DND-41 (cell line): ENCODE data around the gene FAM168A.

Source experiments
- ATAC-seq: fragments of 200-7000 bp; cut with Tn5 transposase; 3 replicates; pipeline ENCODE4 v1.9.1; 2021; ENCODE audit warnings: low read depth; ENCODE audit not compliant: insufficient read depth
- DNase-seq: peaks from one replicate; pipeline ENCODE4 v3.0.0-alpha.2; 2020
- H2AFZ ChIP-seq: 2 replicates; pipeline ENCODE4 v1.6.0; 2012; ENCODE audit warnings: low read depth, low read length
- H3K27ac ChIP-seq: 2 replicates; pipeline ENCODE4 v1.5.1; 2012; ENCODE audit warnings: low read length, inconsistent platforms
- H3K27me3 ChIP-seq: fragments of 200-600 bp; sonication (generic); 2 replicates; pipeline ENCODE4 v1.6.0; 2012; ENCODE audit warnings: low read length, mild to moderate bottlenecking, inconsistent platforms; ENCODE audit not compliant: insufficient read depth, poor library complexity
- H3K36me3 ChIP-seq: 2 replicates; pipeline ENCODE4 v1.5.1; 2012; ENCODE audit warnings: low read length, inconsistent platforms; ENCODE audit not compliant: insufficient read depth
- H3K4me1 ChIP-seq: 2 replicates; pipeline ENCODE4 v1.5.1; 2012; ENCODE audit warnings: mild to moderate bottlenecking, low read length; ENCODE audit not compliant: insufficient read depth
- H3K4me2 ChIP-seq: 2 replicates; pipeline ENCODE4 v1.6.0; 2012; ENCODE audit warnings: mild to moderate bottlenecking, moderate library complexity, low read length, inconsistent platforms; ENCODE audit not compliant: insufficient read depth
- H3K4me3 ChIP-seq, 2 experiments: fragments of 200-600 bp in 1 of 2; shearing (Covaris generic) in 1 of 2; 2 replicates each; pipeline ENCODE4 v1.5.1; 2012 to 2016; ENCODE audit warnings: inconsistent platforms in 2 of 2, low read length in 2 of 2, mild to moderate bottlenecking in 2 of 2, low read depth in 1 of 2, moderate library complexity in 1 of 2
- H3K79me2 ChIP-seq: 2 replicates; pipeline ENCODE4 v1.6.0; 2012; ENCODE audit warnings: low read length, inconsistent platforms; ENCODE audit not compliant: insufficient read depth
- H3K9ac ChIP-seq: 2 replicates; pipeline ENCODE4 v1.6.0; 2012; ENCODE audit warnings: low read depth, mild to moderate bottlenecking, inconsistent platforms, low read length, moderate library complexity
- H3K9me3 ChIP-seq: 2 replicates; pipeline ENCODE4 v1.5.1; 2012; ENCODE audit warnings: low read length, moderate library complexity, mild to moderate bottlenecking, inconsistent platforms; ENCODE audit not compliant: insufficient read depth, severe bottlenecking
- H4K20me1 ChIP-seq: 2 replicates; pipeline ENCODE4 v1.6.0; 2012; ENCODE audit warnings: low read length; ENCODE audit not compliant: insufficient read depth
- CTCF ChIP-seq: IDR thresholded peaks from 2 replicates; pipeline ENCODE4 v1.5.1; 2012; ENCODE audit warnings: borderline replicate concordance, low read length, moderate library complexity, mild to moderate bottlenecking; ENCODE audit not compliant: poor library complexity, severe bottlenecking; ENCODE audit errors: extremely low read depth
- EZH2 ChIP-seq: IDR thresholded peaks from 3 replicates; pipeline ENCODE4 v1.6.1; 2012; ENCODE audit warnings: borderline replicate concordance, low read depth, mild to moderate bottlenecking, moderate library complexity, low read length, inconsistent platforms; ENCODE audit not compliant: severe bottlenecking

FAM168A gene

GRCh38 chr11:73388265-73389133 lies 209.4 kb downstream of the FAM168A start:
- Histone ChIP-seq H4K20me1 (peaks cover 91% of the 10 kb centered on the region), H3K79me2 (peaks cover 71% of the 10 kb centered on the region), H3K36me3 (peaks cover 42% of the 10 kb centered on the region), H2AFZ (no peak overlapping the region), H3K9me3 (no peaks in the 10 kb centered on the region), H3K4me2 (no peak overlapping the region), H3K9ac (no peak overlapping the region), H3K27me3 (no peaks in the 10 kb centered on the region), H3K4me3 (no peak overlapping the region), H3K4me1 (peaks cover 27% of the 10 kb centered on the region), H3K27ac (no peak overlapping the region)
- ATAC-seq (no peak), DNase-seq (no peak)
- TF ChIP-seq CTCF: no peak
- no peak for TF ChIP-seq EZH2

GRCh38 chr11:73387594-73388264 lies 210.2 kb downstream of the FAM168A start:
- Histone ChIP-seq H2AFZ (no peak overlapping the region), H3K27ac (0 out of 2 replicates have a peak overlapping the region, but pooled peaks have one; percentile 18), H3K9ac (no peak overlapping the region), H4K20me1 (peaks cover 93% of the 10 kb centered on the region), H3K4me2 (no peak overlapping the region), H3K9me3 (no peaks in the 10 kb centered on the region), H3K4me1 (peaks cover 32% of the 10 kb centered on the region), H3K4me3 (no peak overlapping the region), H3K36me3 (peaks cover 36% of the 10 kb centered on the region), H3K27me3 (no peaks in the 10 kb centered on the region), H3K79me2 (peaks cover 79% of the 10 kb centered on the region)
- DNase-seq (no peak), ATAC-seq (no peak)
- no peak for TF ChIP-seq CTCF
- no peak for TF ChIP-seq EZH2

- DNase-seq (no peak), ATAC-seq (no peak)
- Histone ChIP-seq H4K20me1 (peaks cover 94% of the 10 kb centered on the region), H2AFZ (no peak overlapping the region), H3K9me3 (no peaks in the 10 kb centered on the region), H3K27me3 (no peaks in the 10 kb centered on the region), H3K36me3 (peaks cover 27% of the 10 kb centered on the region), H3K27ac (peak overlapping the region; percentile 51), H3K4me3 (no peak overlapping the region), H3K4me1 (peaks cover 38% of the 10 kb centered on the region), H3K79me2 (peaks cover 90% of the 10 kb centered on the region), H3K9ac (no peak overlapping the region), H3K4me2 (no peak overlapping the region)
- TF ChIP-seq EZH2 (no peak), CTCF (no peak)
These were observed 211.4 kb downstream of the FAM168A start for GRCh38 chr11:73386546-73386945.
